Endothelial cell (in vitro differentiated cells): ENCODE results near the gene CFAP97. TPM values are rescaled to one million over a fixed set of nuclear protein-coding genes. Genes with fewer than 3 reads are reported as not detected.
A peak's percentile ranks its signal among the peaks of the same experiment; 100 is the strongest.

ENCODE experiments used
- DNase-seq: peaks from one replicate; pipeline ENCODE4 v3.0.0; 2021; ENCODE audit warnings: low spot score
- H3K27ac Mint-ChIP-seq: one replicate; pipeline ENCODE4 v1.8.0; 2021; ENCODE audit warnings: mixed read lengths, inconsistent platforms; ENCODE audit not compliant: unreplicated experiment
- H3K27me3 Mint-ChIP-seq: one replicate; pipeline ENCODE4 v1.8.0; 2021; ENCODE audit warnings: mild to moderate bottlenecking, moderate library complexity, mixed read lengths, inconsistent platforms; ENCODE audit not compliant: unreplicated experiment
- H3K36me3 Mint-ChIP-seq: one replicate; pipeline ENCODE4 v1.8.0; 2021; ENCODE audit warnings: mild to moderate bottlenecking, low read depth, mixed read lengths, inconsistent platforms; ENCODE audit not compliant: unreplicated experiment
- H3K4me1 Mint-ChIP-seq: one replicate; pipeline ENCODE4 v1.8.0; 2021; ENCODE audit warnings: mild to moderate bottlenecking, mixed read lengths, inconsistent platforms; ENCODE audit not compliant: unreplicated experiment
- H3K4me3 Mint-ChIP-seq: one replicate; pipeline ENCODE4 v1.8.0; 2021; ENCODE audit warnings: mild to moderate bottlenecking, mixed read lengths, inconsistent platforms; ENCODE audit not compliant: unreplicated experiment
- H3K9me3 Mint-ChIP-seq: one replicate; pipeline ENCODE4 v1.8.0; 2021; ENCODE audit warnings: mixed read lengths, inconsistent platforms; ENCODE audit not compliant: unreplicated experiment
- total RNA-seq: library from RNA; stranded (reverse); fragmentation: NEBNext Ultra II Directional; extraction: Animal tissue kit (Norgen Biotek cat#: 25700); gene quantifications from one replicate; pipeline ENCODE4 v1.2.1, GENCODE V29; 2021; ENCODE audit not compliant: unreplicated experiment
- TF ChIP-seq, protein P1 (sequence below): fragments of 200-600 bp; sonication (generic); IDR thresholded peaks from one replicate; pipeline ENCODE4 v1.5.0; 2021; ENCODE audit warnings: antibody characterized with exemption; ENCODE audit not compliant: unreplicated experiment

Gene CFAP97
- total RNA-seq, 1 donor from 2014 or later = 18.2 TPM

DNA sequence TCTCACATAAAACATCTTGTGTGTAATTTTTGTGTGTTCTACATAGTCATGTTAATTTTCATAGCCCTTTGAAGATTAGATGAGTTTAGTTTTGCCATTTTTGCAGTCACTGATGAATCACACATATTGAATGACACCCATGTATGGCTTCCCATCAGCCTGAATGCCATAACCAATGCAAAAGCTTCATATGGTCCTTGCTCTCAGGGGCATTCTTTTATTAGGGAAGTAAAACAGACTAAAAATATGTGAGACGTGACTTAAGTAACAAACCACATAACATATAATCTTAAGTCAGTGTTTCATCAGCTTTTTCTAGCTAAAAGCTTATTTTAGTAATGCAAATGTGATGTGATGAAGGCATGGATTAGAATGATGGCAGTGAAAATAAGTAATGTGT, 52.5 kb downstream of the CFAP97 start:
- Mint-ChIP-seq H3K27ac (no peak overlapping the region), H3K9me3 (no peaks in the 10 kb centered on the region), H3K4me1 (peaks cover 2% of the 10 kb centered on the region), H3K36me3 (no peaks in the 10 kb centered on the region), H3K4me3 (no peak overlapping the region), H3K27me3 (peaks cover 4% of the 10 kb centered on the region)
- TF ChIP-seq, protein P1, sequence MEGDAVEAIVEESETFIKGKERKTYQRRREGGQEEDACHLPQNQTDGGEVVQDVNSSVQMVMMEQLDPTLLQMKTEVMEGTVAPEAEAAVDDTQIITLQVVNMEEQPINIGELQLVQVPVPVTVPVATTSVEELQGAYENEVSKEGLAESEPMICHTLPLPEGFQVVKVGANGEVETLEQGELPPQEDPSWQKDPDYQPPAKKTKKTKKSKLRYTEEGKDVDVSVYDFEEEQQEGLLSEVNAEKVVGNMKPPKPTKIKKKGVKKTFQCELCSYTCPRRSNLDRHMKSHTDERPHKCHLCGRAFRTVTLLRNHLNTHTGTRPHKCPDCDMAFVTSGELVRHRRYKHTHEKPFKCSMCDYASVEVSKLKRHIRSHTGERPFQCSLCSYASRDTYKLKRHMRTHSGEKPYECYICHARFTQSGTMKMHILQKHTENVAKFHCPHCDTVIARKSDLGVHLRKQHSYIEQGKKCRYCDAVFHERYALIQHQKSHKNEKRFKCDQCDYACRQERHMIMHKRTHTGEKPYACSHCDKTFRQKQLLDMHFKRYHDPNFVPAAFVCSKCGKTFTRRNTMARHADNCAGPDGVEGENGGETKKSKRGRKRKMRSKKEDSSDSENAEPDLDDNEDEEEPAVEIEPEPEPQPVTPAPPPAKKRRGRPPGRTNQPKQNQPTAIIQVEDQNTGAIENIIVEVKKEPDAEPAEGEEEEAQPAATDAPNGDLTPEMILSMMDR = no peak
- no peak for DNase-seq

DNA sequence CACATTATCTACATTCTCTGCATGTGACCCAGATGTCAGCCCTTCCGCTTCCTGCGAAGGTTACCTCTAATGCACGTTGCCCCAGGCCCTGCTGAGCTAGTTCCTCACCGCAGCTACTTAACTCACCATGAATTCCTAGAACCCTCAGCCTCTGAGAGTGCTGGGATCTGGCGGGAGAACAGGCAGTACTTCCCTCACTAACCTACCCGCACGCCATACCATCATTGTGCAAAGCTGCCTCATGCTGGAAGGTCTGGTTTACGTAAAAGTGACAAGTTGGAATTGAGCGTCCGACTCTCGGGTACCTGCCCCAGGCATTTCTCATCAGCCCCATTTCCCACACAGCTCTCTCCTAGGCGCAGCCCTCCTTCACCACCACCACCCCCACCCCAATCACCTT, 54.4 kb downstream of the CFAP97 start:
- TF ChIP-seq, protein P1 = no peak
- H3K9me3 Mint-ChIP-seq = no peaks in the 10 kb centered on the region
- no peak overlapping the region for H3K4me3 Mint-ChIP-seq
- peaks cover 4% of the 10 kb centered on the region for H3K27me3 Mint-ChIP-seq
- H3K36me3 Mint-ChIP-seq = no peaks in the 10 kb centered on the region
- no peak overlapping the region for H3K27ac Mint-ChIP-seq
- peaks cover 2% of the 10 kb centered on the region for H3K4me1 Mint-ChIP-seq
- DNase-seq = no peak

DNA sequence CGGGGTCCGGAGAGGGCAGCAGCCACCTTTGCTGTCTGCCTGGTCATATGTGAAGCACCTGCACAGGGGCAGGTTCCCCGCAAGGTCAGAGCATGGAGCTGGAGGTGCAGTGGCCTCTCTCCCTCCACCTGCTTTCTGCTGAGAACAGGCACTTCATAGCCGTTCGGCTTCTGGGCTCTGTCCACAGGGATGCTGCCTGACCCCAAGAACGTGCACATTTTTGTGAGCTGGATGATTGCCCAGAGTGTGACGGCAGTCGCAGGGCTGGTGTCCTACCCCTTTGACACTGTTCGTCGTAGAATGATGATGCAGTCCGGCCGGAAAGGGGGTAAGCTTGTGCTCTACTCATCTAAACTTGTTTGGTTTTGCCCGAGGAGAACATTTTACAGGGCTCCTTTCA, 58.2 kb downstream of the CFAP97 start:
- Mint-ChIP-seq H3K4me3 (no peak overlapping the region), H3K36me3 (no peaks in the 10 kb centered on the region), H3K4me1 (peaks cover 11% of the 10 kb centered on the region), H3K27me3 (peaks cover 5% of the 10 kb centered on the region), H3K9me3 (no peaks in the 10 kb centered on the region), H3K27ac (no peak overlapping the region)
- TF ChIP-seq, protein P1 = no peak
- no peak for DNase-seq

DNA sequence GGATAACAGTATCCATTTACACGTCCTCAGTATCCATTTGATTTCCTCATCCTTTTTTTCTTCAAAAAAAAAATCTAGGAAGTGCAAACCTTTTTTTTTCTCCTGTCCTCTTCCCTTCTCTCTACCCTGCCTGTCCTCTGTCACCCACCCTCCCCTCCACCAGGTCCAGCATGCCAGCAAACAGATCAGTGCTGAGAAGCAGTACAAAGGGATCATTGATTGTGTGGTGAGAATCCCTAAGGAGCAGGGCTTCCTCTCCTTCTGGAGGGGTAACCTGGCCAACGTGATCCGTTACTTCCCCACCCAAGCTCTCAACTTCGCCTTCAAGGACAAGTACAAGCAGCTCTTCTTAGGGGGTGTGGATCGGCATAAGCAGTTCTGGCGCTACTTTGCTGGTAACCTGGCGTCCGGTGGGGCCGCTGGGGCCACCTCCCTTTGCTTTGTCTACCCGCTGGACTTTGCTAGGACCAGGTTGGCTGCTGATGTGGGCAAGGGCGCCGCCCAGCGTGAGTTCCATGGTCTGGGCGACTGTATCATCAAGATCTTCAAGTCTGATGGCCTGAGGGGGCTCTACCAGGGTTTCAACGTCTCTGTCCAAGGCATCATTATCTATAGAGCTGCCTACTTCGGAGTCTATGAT, 59.1 kb downstream of the CFAP97 start:
- peaks cover 11% of the 10 kb centered on the region for H3K4me1 Mint-ChIP-seq
- peaks cover 5% of the 10 kb centered on the region for H3K27me3 Mint-ChIP-seq
- H3K4me3 Mint-ChIP-seq = no peak overlapping the region
- no peak for DNase-seq
- no peaks in the 10 kb centered on the region for H3K36me3 Mint-ChIP-seq
- TF ChIP-seq, protein P1 = no peak
- H3K27ac Mint-ChIP-seq = no peak overlapping the region
- no peaks in the 10 kb centered on the region for H3K9me3 Mint-ChIP-seq

DNA sequence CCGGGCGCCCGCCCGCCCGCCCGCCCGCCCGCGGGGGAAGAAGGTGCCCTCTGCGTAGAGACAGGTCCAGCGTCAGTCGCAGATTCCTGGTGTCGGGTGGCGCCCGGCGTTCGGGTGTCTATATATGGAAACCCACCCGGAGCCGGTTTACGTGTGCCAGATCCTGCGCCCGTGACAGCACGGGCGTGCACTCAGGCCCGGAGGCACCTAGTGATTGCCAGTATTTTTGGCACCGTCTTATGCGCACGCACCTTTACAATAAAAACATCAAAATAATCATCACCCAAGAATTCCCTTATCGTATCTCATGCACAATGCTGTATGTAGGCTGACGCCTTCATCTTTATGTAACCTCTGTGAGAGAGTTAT, 60.2 kb downstream of the CFAP97 start:
- no peak for DNase-seq
- H3K27ac Mint-ChIP-seq = no peak overlapping the region

More for the DNA sequence above, 60.2 kb downstream of the CFAP97 start:
- H3K36me3 Mint-ChIP-seq = no peaks in the 10 kb centered on the region
- TF ChIP-seq, protein P1 = no peak
- H3K4me1 Mint-ChIP-seq = peaks cover 12% of the 10 kb centered on the region
- H3K9me3 Mint-ChIP-seq = no peaks in the 10 kb centered on the region
- H3K27me3 Mint-ChIP-seq = peaks cover 5% of the 10 kb centered on the region
- H3K4me3 Mint-ChIP-seq = peak overlapping the region; percentile 86
